ENCODE results near the gene TIPIN.
A peak's percentile ranks its signal among the peaks of the same experiment; 100 is the strongest.

The TIPIN gene

DNA sequence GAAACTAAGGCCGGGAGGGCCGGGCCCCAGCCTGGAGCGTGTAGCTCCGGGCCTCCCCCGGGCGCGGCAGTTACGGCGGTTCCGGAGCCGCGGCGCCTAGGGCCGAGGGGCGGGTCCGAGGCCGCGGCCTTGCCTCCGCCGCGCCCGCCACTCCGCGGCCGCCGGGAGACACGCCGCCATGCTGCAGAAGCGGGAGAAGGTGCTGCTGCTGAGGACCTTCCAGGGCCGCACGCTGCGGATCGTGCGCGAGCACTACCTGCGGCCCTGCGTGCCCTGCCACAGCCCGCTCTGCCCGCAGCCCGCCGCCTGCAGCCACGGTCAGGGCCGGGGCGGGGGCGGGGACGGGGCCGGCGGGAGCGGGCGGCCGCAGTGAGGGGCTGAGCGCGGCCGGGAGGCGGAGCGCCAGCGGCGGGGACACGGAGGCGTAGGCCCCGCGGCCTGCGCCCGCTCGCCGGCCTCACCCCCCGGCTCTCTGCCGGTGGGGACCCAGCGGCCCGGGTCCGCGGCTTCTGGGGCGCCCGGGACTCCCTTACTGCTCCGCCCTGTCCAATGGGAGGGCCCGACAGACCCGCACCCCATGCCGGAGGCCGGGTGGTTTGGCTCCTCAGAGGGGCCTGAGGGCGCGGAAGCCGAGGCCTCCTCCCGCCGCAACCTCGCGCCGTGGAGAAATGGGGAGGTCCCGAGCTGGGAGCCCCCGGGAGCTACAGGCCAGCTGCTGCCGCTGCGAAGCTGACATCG is 62.9 kb downstream of the TIPIN start, which contains the start of gene DIS3L (continued):
- TF ChIP-seq, protein P1, sequence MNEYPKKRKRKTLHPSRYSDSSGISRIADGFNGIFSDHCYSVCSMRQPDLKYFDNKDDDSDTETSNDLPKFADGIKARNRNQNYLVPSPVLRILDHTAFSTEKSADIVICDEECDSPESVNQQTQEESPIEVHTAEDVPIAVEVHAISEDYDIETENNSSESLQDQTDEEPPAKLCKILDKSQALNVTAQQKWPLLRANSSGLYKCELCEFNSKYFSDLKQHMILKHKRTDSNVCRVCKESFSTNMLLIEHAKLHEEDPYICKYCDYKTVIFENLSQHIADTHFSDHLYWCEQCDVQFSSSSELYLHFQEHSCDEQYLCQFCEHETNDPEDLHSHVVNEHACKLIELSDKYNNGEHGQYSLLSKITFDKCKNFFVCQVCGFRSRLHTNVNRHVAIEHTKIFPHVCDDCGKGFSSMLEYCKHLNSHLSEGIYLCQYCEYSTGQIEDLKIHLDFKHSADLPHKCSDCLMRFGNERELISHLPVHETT (tag by site-specific recombination; IDR thresholded peaks at IDR 0.05): no peak
- TF ChIP-seq ZFHX2 (tag by site-specific recombination; conservative IDR thresholded peaks at IDR 0.05) (no peak), ZNF660 (tag by site-specific recombination; IDR thresholded peaks at IDR 0.05) (peak; percentile 41), ZBTB26 (tag by site-specific recombination; optimal IDR thresholded peaks at IDR 0.05) (peak; percentile 82), REPIN1 (tag by site-specific recombination; IDR thresholded peaks at IDR 0.05; ENCODE audit: low read depth) (no peak), YY1 (tag by site-specific recombination; IDR thresholded peaks at IDR 0.05) (peak; percentile 51), KLF8 (tag by site-specific recombination; IDR thresholded peaks at IDR 0.05) (peak; percentile 40; the same call in 1 of the 2 replicates), ZNF350 (tag by site-specific recombination; IDR thresholded peaks at IDR 0.05) (no peak), TRIM28 (IDR thresholded peaks at IDR 0.05; ENCODE audit: borderline replicate concordance, low read length) (no peak), KLF9 (tag by site-specific recombination; IDR thresholded peaks at IDR 0.05; ENCODE audit: low read depth) (peak; percentile 47; the same call in 1 of the 2 replicates), ZNF830 (tag by site-specific recombination; IDR thresholded peaks at IDR 0.05; ENCODE audit: low read depth) (no peak), ZNF610 (tag by site-specific recombination; IDR thresholded peaks at IDR 0.05; ENCODE audit: borderline replicate concordance) (no peak), ZNF843 (tag by site-specific recombination; IDR thresholded peaks at IDR 0.05) (no peak), MZF1 (tag by site-specific recombination; IDR thresholded peaks at IDR 0.05; ENCODE audit: borderline replicate concordance) (no peak), WT1 (tag by site-specific recombination; IDR thresholded peaks at IDR 0.05) (peak; percentile 56; the same call in 1 of the 2 replicates), MYNN (tag by site-specific recombination; IDR thresholded peaks at IDR 0.05; ENCODE audit: borderline replicate concordance) (0 out of 2 replicates have a peak, but pooled peaks have one; percentile 22), ZNF629 (tag by site-specific recombination; IDR thresholded peaks at IDR 0.05) (no peak), ZNF292 (tag by site-specific recombination; IDR thresholded peaks at IDR 0.05; ENCODE audit: borderline replicate concordance, low read depth) (no peak), ZNF48 (tag by site-specific recombination; IDR thresholded peaks at IDR 0.05) (no peak), ZNF394 (tag by site-specific recombination; IDR thresholded peaks at IDR 0.05; ENCODE audit: borderline replicate concordance) (0 out of 2 replicates have a peak, but pooled peaks have one; percentile 26), GLIS2 (tag by site-specific recombination; IDR thresholded peaks at IDR 0.05) (peak; percentile 88), ZNF433 (tag by site-specific recombination; IDR thresholded peaks at IDR 0.05; ENCODE audit: low read depth) (no peak), ZNF654 (tag by site-specific recombination; IDR thresholded peaks at IDR 0.05; ENCODE audit: low read depth) (no peak), ZNF677 (tag by site-specific recombination; IDR thresholded peaks at IDR 0.05) (peak; percentile 53; the same call in 1 of the 2 replicates)
- TF ChIP-seq, protein P2, sequence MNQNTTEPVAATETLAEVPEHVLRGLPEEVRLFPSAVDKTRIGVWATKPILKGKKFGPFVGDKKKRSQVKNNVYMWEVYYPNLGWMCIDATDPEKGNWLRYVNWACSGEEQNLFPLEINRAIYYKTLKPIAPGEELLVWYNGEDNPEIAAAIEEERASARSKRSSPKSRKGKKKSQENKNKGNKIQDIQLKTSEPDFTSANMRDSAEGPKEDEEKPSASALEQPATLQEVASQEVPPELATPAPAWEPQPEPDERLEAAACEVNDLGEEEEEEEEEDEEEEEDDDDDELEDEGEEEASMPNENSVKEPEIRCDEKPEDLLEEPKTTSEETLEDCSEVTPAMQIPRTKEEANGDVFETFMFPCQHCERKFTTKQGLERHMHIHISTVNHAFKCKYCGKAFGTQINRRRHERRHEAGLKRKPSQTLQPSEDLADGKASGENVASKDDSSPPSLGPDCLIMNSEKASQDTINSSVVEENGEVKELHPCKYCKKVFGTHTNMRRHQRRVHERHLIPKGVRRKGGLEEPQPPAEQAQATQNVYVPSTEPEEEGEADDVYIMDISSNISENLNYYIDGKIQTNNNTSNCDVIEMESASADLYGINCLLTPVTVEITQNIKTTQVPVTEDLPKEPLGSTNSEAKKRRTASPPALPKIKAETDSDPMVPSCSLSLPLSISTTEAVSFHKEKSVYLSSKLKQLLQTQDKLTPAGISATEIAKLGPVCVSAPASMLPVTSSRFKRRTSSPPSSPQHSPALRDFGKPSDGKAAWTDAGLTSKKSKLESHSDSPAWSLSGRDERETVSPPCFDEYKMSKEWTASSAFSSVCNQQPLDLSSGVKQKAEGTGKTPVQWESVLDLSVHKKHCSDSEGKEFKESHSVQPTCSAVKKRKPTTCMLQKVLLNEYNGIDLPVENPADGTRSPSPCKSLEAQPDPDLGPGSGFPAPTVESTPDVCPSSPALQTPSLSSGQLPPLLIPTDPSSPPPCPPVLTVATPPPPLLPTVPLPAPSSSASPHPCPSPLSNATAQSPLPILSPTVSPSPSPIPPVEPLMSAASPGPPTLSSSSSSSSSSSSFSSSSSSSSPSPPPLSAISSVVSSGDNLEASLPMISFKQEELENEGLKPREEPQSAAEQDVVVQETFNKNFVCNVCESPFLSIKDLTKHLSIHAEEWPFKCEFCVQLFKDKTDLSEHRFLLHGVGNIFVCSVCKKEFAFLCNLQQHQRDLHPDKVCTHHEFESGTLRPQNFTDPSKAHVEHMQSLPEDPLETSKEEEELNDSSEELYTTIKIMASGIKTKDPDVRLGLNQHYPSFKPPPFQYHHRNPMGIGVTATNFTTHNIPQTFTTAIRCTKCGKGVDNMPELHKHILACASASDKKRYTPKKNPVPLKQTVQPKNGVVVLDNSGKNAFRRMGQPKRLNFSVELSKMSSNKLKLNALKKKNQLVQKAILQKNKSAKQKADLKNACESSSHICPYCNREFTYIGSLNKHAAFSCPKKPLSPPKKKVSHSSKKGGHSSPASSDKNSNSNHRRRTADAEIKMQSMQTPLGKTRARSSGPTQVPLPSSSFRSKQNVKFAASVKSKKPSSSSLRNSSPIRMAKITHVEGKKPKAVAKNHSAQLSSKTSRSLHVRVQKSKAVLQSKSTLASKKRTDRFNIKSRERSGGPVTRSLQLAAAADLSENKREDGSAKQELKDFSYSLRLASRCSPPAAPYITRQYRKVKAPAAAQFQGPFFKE (tag by site-specific recombination; IDR thresholded peaks at IDR 0.05; ENCODE audit: borderline replicate concordance): no peak
- TF ChIP-seq, protein P3, sequence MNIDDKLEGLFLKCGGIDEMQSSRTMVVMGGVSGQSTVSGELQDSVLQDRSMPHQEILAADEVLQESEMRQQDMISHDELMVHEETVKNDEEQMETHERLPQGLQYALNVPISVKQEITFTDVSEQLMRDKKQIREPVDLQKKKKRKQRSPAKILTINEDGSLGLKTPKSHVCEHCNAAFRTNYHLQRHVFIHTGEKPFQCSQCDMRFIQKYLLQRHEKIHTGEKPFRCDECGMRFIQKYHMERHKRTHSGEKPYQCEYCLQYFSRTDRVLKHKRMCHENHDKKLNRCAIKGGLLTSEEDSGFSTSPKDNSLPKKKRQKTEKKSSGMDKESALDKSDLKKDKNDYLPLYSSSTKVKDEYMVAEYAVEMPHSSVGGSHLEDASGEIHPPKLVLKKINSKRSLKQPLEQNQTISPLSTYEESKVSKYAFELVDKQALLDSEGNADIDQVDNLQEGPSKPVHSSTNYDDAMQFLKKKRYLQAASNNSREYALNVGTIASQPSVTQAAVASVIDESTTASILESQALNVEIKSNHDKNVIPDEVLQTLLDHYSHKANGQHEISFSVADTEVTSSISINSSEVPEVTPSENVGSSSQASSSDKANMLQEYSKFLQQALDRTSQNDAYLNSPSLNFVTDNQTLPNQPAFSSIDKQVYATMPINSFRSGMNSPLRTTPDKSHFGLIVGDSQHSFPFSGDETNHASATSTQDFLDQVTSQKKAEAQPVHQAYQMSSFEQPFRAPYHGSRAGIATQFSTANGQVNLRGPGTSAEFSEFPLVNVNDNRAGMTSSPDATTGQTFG (tag by site-specific recombination; IDR thresholded peaks at IDR 0.05; ENCODE audit: borderline replicate concordance): no peak
- TF ChIP-seq, protein P4, sequence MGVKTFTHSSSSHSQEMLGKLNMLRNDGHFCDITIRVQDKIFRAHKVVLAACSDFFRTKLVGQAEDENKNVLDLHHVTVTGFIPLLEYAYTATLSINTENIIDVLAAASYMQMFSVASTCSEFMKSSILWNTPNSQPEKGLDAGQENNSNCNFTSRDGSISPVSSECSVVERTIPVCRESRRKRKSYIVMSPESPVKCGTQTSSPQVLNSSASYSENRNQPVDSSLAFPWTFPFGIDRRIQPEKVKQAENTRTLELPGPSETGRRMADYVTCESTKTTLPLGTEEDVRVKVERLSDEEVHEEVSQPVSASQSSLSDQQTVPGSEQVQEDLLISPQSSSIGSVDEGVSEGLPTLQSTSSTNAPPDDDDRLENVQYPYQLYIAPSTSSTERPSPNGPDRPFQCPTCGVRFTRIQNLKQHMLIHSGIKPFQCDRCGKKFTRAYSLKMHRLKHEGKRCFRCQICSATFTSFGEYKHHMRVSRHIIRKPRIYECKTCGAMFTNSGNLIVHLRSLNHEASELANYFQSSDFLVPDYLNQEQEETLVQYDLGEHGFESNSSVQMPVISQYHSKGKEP (tag by site-specific recombination; IDR thresholded peaks at IDR 0.05): no peak
